Measurements from ENCODE around the gene PARP16.

The PARP16 gene

GRCh38 chr15:65331811-65332210, 45.1 kb upstream of the PARP16 start:
- no peak overlapping the region for H3K4me3 ChIP-seq (ENCODE audit: low read depth, low read length)
- no peak for DNase-seq (ENCODE audit: low read depth)
- TF ChIP-seq CTCF (IDR thresholded peaks at IDR 0.05; ENCODE audit: control insufficient read depth, extremely low read depth, insufficient read depth): no peak

GRCh38 chr15:65330934-65331645, 44.4 kb upstream of the PARP16 start:
- no peak for DNase-seq (ENCODE audit: low read depth)
- TF ChIP-seq CTCF (IDR thresholded peaks at IDR 0.05; ENCODE audit: control insufficient read depth, extremely low read depth, insufficient read depth): no peak
- no peak overlapping the region for H3K4me3 ChIP-seq (ENCODE audit: low read depth, low read length)

GRCh38 chr15:65329984-65330735, 43.5 kb upstream of the PARP16 start:
- H3K4me3 ChIP-seq (ENCODE audit: low read depth, low read length): no peak overlapping the region
- TF ChIP-seq CTCF (IDR thresholded peaks at IDR 0.05; ENCODE audit: control insufficient read depth, extremely low read depth, insufficient read depth): no peak
- DNase-seq (ENCODE audit: low read depth): no peak

- DNase-seq (ENCODE audit: low read depth): no peak
Observed at GRCh38 chr15:65329288-65329983, 42.8 kb upstream of the PARP16 start.

GRCh38 chr15:65328506-65329287, 42.0 kb upstream of the PARP16 start:
- no peak overlapping the region for H3K4me3 ChIP-seq (ENCODE audit: low read depth, low read length)
- no peak for DNase-seq (ENCODE audit: low read depth)
- no peak for TF ChIP-seq CTCF (IDR thresholded peaks at IDR 0.05; ENCODE audit: control insufficient read depth, extremely low read depth, insufficient read depth)

More at GRCh38 chr15:65329288-65329983, 42.8 kb upstream of the PARP16 start:
- TF ChIP-seq CTCF (IDR thresholded peaks at IDR 0.05; ENCODE audit: control insufficient read depth, extremely low read depth, insufficient read depth): no peak
- H3K4me3 ChIP-seq (ENCODE audit: low read depth, low read length): no peak overlapping the region

- no peak overlapping the region for H3K4me3 ChIP-seq (ENCODE audit: low read depth, low read length)
- no peak for TF ChIP-seq CTCF (IDR thresholded peaks at IDR 0.05; ENCODE audit: control insufficient read depth, extremely low read depth, insufficient read depth)
- no peak for DNase-seq (ENCODE audit: low read depth)
Observed at GRCh38 chr15:65327651-65328393, 41.1 kb upstream of the PARP16 start.

Data from LNCaP clone FGC (cell line).